ENCODE data around the gene AQP12A. TPM values are rescaled to one million over a fixed set of nuclear protein-coding genes. Genes with fewer than 3 reads are reported as not detected.

AQP12A gene
- polyA plus RNA-seq, 2 of the 4 experiments (the other 2 are of a cell fraction), result not detected

DNA sequence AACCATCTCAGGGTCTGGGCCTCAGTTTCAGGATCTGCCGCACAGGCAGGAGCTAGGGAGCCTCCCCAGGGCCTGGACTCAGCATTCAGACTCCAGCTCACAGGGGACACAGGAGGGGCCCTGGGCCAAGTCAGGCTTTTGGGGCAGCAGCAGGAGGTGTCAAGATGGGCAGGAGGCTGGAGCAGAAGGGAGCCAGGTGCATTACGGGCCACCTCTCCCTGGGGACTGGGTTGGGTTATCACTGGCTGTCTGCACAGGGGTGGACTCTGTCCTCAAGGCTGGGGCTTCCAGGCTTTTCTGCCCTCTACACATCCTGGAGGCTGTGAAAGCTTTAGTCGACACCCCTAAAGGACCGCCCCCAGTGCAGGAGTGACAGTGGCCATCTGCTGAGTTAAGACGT is 20.0 kb downstream of the AQP12A start (continued):
- TF ChIP-seq, protein P1, sequence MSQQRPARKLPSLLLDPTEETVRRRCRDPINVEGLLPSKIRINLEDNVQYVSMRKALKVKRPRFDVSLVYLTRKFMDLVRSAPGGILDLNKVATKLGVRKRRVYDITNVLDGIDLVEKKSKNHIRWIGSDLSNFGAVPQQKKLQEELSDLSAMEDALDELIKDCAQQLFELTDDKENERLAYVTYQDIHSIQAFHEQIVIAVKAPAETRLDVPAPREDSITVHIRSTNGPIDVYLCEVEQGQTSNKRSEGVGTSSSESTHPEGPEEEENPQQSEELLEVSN (IDR thresholded peaks at IDR 0.05; ENCODE audit: borderline replicate concordance, low read depth), result no peak

DNA sequence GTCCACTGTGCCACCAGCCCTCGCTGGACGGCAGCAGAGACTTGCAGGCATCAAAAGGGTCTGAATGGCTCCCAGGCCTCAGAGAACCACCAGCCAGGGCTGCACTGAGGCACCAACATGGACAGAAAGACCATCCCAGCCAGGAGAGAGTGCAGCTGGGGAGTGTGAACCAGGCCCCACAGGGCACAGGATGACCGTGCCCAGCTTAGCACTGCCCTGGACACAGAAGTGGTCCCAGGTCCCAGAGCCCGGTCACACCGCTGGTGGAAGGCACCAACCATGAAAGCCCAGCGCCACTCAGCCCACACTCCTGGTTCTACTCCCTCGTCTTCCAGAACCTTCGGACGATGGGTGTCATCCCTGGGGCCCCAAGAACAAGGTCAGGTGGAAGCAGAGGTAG is 20.5 kb downstream of the AQP12A start:
- H3K9me3 ChIP-seq, result no peaks in the 10 kb centered on the region
- DNase-seq (ENCODE audit: low read depth in 1 of 2, low spot score in 1 of 2) (no peak), ATAC-seq (no peak), FAIRE-seq (no peak)
- POLR2A ChIA-PET, result no interaction called here
- TF ChIP-seq, protein P2, sequence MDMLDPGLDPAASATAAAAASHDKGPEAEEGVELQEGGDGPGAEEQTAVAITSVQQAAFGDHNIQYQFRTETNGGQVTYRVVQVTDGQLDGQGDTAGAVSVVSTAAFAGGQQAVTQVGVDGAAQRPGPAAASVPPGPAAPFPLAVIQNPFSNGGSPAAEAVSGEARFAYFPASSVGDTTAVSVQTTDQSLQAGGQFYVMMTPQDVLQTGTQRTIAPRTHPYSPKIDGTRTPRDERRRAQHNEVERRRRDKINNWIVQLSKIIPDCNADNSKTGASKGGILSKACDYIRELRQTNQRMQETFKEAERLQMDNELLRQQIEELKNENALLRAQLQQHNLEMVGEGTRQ (IDR thresholded peaks at IDR 0.05), result no peak
- no peak for TF ChIP-seq HOXA7 (CRISPR knock-in tag; IDR thresholded peaks at IDR 0.05)
- TF ChIP-seq JUNB (IDR thresholded peaks at IDR 0.05), result no peak
- TF ChIP-seq MAFK (IDR thresholded peaks at IDR 0.05; ENCODE audit: partially characterized antibody), result no peak
- no peak for TF ChIP-seq RCOR1 (IDR thresholded peaks at IDR 0.05; ENCODE audit: low read depth, low read length)
- TF ChIP-seq TP53 (CRISPR knock-in tag; IDR thresholded peaks at IDR 0.05), result no peak
- no peak for TF ChIP-seq FOSB (CRISPR knock-in tag; IDR thresholded peaks at IDR 0.05)
- no peak for TF ChIP-seq GATA3 (IDR thresholded peaks at IDR 0.05; ENCODE audit: borderline replicate concordance)
- TF ChIP-seq NFE2L2 (conservative IDR thresholded peaks at IDR 0.05; ENCODE audit: low read length), result no peak
- TF ChIP-seq POLR2AphosphoS2 (conservative IDR thresholded peaks at IDR 0.05; ENCODE audit: low read length), result no peak
- TF ChIP-seq ZFP36 (IDR thresholded peaks at IDR 0.05; ENCODE audit: borderline replicate concordance, partially characterized antibody), result no peak
- no peak for TF ChIP-seq NR3C1 (IDR thresholded peaks at IDR 0.05)
- TF ChIP-seq, protein P3, sequence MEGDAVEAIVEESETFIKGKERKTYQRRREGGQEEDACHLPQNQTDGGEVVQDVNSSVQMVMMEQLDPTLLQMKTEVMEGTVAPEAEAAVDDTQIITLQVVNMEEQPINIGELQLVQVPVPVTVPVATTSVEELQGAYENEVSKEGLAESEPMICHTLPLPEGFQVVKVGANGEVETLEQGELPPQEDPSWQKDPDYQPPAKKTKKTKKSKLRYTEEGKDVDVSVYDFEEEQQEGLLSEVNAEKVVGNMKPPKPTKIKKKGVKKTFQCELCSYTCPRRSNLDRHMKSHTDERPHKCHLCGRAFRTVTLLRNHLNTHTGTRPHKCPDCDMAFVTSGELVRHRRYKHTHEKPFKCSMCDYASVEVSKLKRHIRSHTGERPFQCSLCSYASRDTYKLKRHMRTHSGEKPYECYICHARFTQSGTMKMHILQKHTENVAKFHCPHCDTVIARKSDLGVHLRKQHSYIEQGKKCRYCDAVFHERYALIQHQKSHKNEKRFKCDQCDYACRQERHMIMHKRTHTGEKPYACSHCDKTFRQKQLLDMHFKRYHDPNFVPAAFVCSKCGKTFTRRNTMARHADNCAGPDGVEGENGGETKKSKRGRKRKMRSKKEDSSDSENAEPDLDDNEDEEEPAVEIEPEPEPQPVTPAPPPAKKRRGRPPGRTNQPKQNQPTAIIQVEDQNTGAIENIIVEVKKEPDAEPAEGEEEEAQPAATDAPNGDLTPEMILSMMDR (IDR thresholded peaks at IDR 0.05), result no peak
- TF ChIP-seq NPAS2 (CRISPR knock-in tag; IDR thresholded peaks at IDR 0.05; ENCODE audit: borderline replicate concordance), result no peak
- TF ChIP-seq EP300 (IDR thresholded peaks at IDR 0.05), result no peak
- no peak for TF ChIP-seq SREBF2 (IDR thresholded peaks at IDR 0.05)
- TF ChIP-seq FOSL2 (IDR thresholded peaks at IDR 0.05), result no peak
- no peak for TF ChIP-seq FOSL2 (CRISPR knock-in tag; IDR thresholded peaks at IDR 0.05)
- TF ChIP-seq CHD4 (IDR thresholded peaks at IDR 0.05; ENCODE audit: borderline replicate concordance), result no peak
- no peak for TF ChIP-seq TFCP2L1 (CRISPR knock-in tag; IDR thresholded peaks at IDR 0.05)
- CTCF ChIA-PET, result interaction anchor here (0.8 to 1.4 kb wide), 2 partner anchors 8 to 12 kb away, joined by 3 to 4 read pairs; no protein-coding TSS in a partner anchor
- H3K4me2 ChIP-seq, result no peak overlapping the region
- no peaks in the 10 kb centered on the region for H3K4me1 ChIP-seq
- H3K27ac ChIP-seq, result no peak overlapping the region
- WGBS (ENCODE audit: missing lambda C conversion rate), result 82% methylated on average over 8 of the region's 9 CpGs
- H3K4me3 ChIP-seq, result no peak overlapping the region

DNA sequence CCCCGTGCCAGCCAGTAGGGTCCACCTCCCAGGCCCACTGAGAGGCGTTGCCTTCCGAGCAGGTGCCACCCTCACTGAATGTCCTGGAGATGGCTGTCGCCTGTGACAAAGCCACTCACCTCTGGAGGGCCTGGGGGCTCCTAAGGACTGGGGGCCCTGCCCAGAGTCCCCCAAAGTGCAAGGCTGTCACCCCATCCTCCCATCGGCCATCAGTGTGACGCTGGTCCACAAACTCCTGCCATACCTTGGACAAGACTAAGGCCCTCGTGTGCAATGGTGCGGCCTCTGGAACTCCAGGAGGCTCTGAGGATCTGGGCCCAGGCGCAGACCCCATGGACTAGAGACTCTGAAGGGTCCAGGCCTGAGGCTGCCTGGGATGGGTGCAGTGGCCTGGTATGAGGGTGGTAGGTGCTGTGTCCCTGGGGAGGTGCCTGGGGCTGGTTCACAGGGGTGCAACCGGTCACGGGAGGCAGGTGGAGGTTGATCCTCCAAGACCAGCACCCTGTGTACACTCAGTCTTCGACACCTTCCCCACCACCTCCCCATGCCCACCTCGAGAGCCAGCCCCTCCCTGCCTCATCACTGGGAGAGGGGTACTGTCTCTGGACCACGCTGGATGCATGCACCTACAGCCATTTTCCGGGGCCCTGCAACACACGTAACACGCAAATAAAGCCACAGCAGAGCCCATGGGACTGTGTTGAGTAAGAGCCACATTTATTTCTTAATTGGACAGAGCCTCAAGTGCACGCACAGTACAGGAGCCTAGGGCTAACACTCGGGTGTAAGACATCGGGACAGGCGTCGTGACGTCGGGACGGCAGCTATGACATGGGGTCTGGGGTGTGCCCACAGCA is 21.6 kb downstream of the AQP12A start:
- Histone ChIP-seq H3K4me2 (no peak overlapping the region), H3K9me3 (no peaks in the 10 kb centered on the region), H3K4me1 (no peaks in the 10 kb centered on the region), H3K27ac (no peak overlapping the region), H3K4me3 (no peak overlapping the region)
- WGBS (ENCODE audit: missing lambda C conversion rate), result 70% methylated on average over 20 of the region's 25 CpGs
- no peak for ATAC-seq
- DNase-seq (ENCODE audit: low read depth in 1 of 2, low spot score in 1 of 2), result no peak
- FAIRE-seq, result no peak
- ChIA-PET CTCF (no interaction called here), POLR2A (no interaction called here)
- TF ChIP-seq SMC3 (IDR thresholded peaks at IDR 0.05) (no peak), NPAS2 (CRISPR knock-in tag; IDR thresholded peaks at IDR 0.05; ENCODE audit: borderline replicate concordance) (no peak), JUNB (IDR thresholded peaks at IDR 0.05) (no peak), EP300 (IDR thresholded peaks at IDR 0.05) (no peak), TFCP2L1 (CRISPR knock-in tag; IDR thresholded peaks at IDR 0.05) (no peak), RAD21 (conservative IDR thresholded peaks at IDR 0.05 in 1 of 2, IDR thresholded peaks at IDR 0.05 in 1 of 2) (no peak), HOXA7 (CRISPR knock-in tag; IDR thresholded peaks at IDR 0.05) (no peak), HEYL (CRISPR knock-in tag; IDR thresholded peaks at IDR 0.05) (no peak), CHD2 (IDR thresholded peaks at IDR 0.05; ENCODE audit: low read length, partially characterized antibody) (no peak), FOSB (CRISPR knock-in tag; IDR thresholded peaks at IDR 0.05) (no peak), FOSL2 (IDR thresholded peaks at IDR 0.05) (no peak), FOSL2 (CRISPR knock-in tag; IDR thresholded peaks at IDR 0.05) (no peak)
- TF ChIP-seq, protein P1 (IDR thresholded peaks at IDR 0.05; ENCODE audit: borderline replicate concordance, low read depth), result no peak
- TF ChIP-seq, protein P4, sequence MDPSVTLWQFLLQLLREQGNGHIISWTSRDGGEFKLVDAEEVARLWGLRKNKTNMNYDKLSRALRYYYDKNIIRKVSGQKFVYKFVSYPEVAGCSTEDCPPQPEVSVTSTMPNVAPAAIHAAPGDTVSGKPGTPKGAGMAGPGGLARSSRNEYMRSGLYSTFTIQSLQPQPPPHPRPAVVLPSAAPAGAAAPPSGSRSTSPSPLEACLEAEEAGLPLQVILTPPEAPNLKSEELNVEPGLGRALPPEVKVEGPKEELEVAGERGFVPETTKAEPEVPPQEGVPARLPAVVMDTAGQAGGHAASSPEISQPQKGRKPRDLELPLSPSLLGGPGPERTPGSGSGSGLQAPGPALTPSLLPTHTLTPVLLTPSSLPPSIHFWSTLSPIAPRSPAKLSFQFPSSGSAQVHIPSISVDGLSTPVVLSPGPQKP (IDR thresholded peaks at IDR 0.05; ENCODE audit: low read depth, low read length), result no peak
- TF ChIP-seq, protein P2 (IDR thresholded peaks at IDR 0.05), result no peak
- TF ChIP-seq, protein P5, sequence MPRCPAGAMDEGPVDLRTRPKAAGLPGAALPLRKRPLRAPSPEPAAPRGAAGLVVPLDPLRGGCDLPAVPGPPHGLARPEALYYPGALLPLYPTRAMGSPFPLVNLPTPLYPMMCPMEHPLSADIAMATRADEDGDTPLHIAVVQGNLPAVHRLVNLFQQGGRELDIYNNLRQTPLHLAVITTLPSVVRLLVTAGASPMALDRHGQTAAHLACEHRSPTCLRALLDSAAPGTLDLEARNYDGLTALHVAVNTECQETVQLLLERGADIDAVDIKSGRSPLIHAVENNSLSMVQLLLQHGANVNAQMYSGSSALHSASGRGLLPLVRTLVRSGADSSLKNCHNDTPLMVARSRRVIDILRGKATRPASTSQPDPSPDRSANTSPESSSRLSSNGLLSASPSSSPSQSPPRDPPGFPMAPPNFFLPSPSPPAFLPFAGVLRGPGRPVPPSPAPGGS (IDR thresholded peaks at IDR 0.05), result no peak
